ENCODE measurements around the gene RALBP1. TPM values are rescaled to one million over a fixed set of nuclear protein-coding genes. Genes with fewer than 3 reads are reported as not detected.
"Not testable (repeated sequence)": the region's sequence is repeated elsewhere in the genome, so short reads cannot be mapped to it uniquely, and the experiment has no call there.

The RALBP1 gene
- total and polyA plus RNA-seq, 2 of the 8 experiments (the other 6 are each of a cell fraction or from before 2014, with no cell fraction given) = 40.3 to 67.8 TPM

DNA sequence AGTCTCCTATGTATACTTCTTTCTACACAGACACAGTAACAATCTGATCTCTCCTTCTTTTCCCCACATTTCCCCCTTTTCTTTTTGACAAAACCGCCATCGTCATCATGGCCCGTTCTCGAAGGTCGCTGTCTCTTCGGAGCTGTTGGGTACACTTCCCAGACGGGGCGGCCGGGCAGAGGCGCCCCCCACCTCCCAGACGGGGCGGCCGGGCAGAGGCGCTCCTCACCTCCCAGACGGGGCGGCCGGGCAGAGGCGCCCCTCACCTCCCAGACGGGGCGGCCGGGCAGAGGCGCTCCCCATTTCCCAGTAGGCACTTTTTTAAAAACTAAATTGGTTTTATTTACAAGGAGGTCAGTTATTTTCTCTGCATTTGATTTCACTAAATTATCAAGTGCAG is 45.0 kb upstream of the RALBP1 start:
- H2AFZ ChIP-seq (ENCODE audit: low read length); H4K91ac ChIP-seq (replicated peaks; ENCODE audit: insufficient read length, low read length); H4K8ac ChIP-seq (ENCODE audit: extremely low read depth, insufficient read depth, low read length); DNase-seq (ENCODE audit: low read depth in 1 of 2, low spot score in 2 of 2); H3K23ac ChIP-seq (ENCODE audit: insufficient read length); H2AK5ac ChIP-seq (ENCODE audit: low read depth, low read length); H4K20me1 ChIP-seq (replicated peaks in 1 of 2; ENCODE audit: control insufficient read depth in 1 of 2, insufficient read depth in 2 of 2, low read length in 2 of 2); H3K4ac ChIP-seq (replicated peaks; ENCODE audit: insufficient read length, low read depth, low read length); H3K36me3 ChIP-seq (ENCODE audit: control insufficient read depth in 2 of 4, insufficient read depth in 4 of 4, low read length in 3 of 4); H2BK5ac ChIP-seq (ENCODE audit: low read depth, low read length); H3K14ac ChIP-seq (ENCODE audit: insufficient read length); H3K18ac ChIP-seq (ENCODE audit: extremely low read depth, low read length); H3K27me3 ChIP-seq (replicated peaks in 1 of 4; ENCODE audit: control insufficient read depth in 3 of 4, extremely low read depth in 1 of 4, insufficient read depth in 3 of 4, low read length in 3 of 4); H2BK120ac ChIP-seq (replicated peaks; ENCODE audit: low read depth, low read length); H3K9me3 ChIP-seq (ENCODE audit: insufficient read depth in 2 of 2, low read depth in 1 of 2, low read length in 1 of 2); POLR2A ChIA-PET (ENCODE audit: partially characterized antibody); H3K9ac ChIP-seq (replicated peaks in 1 of 4; ENCODE audit: extremely low read depth in 1 of 4, low read depth in 3 of 4, low read length in 3 of 4); H3K79me1 ChIP-seq (ENCODE audit: low read depth, low read length); H3K27ac ChIP-seq (ENCODE audit: low read depth, low read length); H3K4me2 ChIP-seq (ENCODE audit: insufficient read depth in 1 of 2, low read depth in 2 of 2, low read length in 2 of 2); H2BK20ac ChIP-seq (ENCODE audit: low read length); H2BK15ac ChIP-seq (ENCODE audit: low read length); H3K4me3 ChIP-seq (ENCODE audit: extremely low read depth in 1 of 4, insufficient read depth in 2 of 4, low read depth in 3 of 4, low read length in 4 of 4); H2BK12ac ChIP-seq (ENCODE audit: low read depth, low read length); H4K5ac ChIP-seq (ENCODE audit: insufficient read length, low read depth, low read length); FAIRE-seq; H3K56ac ChIP-seq (replicated peaks; ENCODE audit: insufficient read length, low read depth, low read length); H3K79me2 ChIP-seq (ENCODE audit: control insufficient read depth in 1 of 2, insufficient read depth in 2 of 2, low read length in 2 of 2); H3K23me2 ChIP-seq (ENCODE audit: low read depth, low read length): not testable (repeated sequence)
- CTCF ChIA-PET (ENCODE audit: partially characterized antibody) = interaction anchor here (1.4 kb wide), 1 partner anchor 27 kb away, joined by 4 read pairs; no protein-coding TSS in a partner anchor
- H3K4me1 ChIP-seq (replicated peaks in 1 of 4; ENCODE audit: control insufficient read depth in 3 of 4, insufficient read depth in 4 of 4, low read length in 3 of 4) = peaks cover 0 to 11% (median 3%) of the 10 kb centered on the region in 4 experiments; a peak in 5 of 7 replicates
- 100% methylated on average over 5 of the region's 22 CpGs; no CpG with 5 or more reads in 1 of the 2 experiments for WGBS, 2 experiments (ENCODE audit: extremely low coverage in 1 of 2, insufficient coverage in 1 of 2, insufficient read length in 1 of 2, insufficient replicate concordance in 2 of 2, low coverage in 1 of 2, low lambda C conversion rate in 2 of 2, missing lambda C conversion rate in 1 of 2)

Data from H1 (cell line).